Measurements from ENCODE around the gene CACNG1. TPM values are rescaled to one million over a fixed set of nuclear protein-coding genes. Genes with fewer than 3 reads are reported as not detected.

Gene CACNG1
- total and polyA plus RNA-seq, 2 of the 4 experiments (the other 2 are of a cell fraction) = not detected

DNA sequence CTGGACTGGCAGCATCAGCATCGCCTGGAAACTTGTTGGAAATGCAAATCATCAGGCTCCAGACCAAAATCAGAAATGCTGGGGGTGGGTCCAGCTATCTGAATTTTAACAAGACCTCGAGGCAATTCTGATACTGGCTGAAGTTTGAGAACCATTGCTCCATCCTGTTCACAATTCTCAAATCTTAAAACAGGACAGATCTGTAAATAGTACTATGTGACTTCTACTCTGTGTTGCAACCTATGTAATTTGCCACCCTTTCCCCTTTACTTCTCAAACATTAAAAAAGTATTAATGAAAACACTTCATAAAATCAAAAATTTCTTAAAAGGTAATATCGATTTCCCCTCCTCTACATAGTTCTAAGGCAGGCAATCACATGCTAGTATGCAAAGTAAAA is 28.5 kb downstream of the CACNG1 start:
- Histone ChIP-seq H3K9me3 (ENCODE audit: control insufficient read depth, insufficient read depth, low read length) (no peaks in the 10 kb centered on the region), H3K4ac (ENCODE audit: low read depth, low read length) (no peak overlapping the region), H2BK120ac (ENCODE audit: low read depth, low read length) (no peak overlapping the region), H2BK15ac (ENCODE audit: low read depth, low read length) (no peak overlapping the region), H4K5ac (ENCODE audit: low read depth, low read length) (no peak overlapping the region), H3K14ac (replicated peaks; ENCODE audit: low read depth, low read length) (no peak overlapping the region), H2BK5ac (ENCODE audit: low read depth, low read length, poor library complexity, severe bottlenecking) (no peak overlapping the region), H3K4me2 (ENCODE audit: low read depth, low read length) (no peak overlapping the region), H3K36me3 (ENCODE audit: control insufficient read depth, insufficient read depth, low read length) (peaks cover 7% of the 10 kb centered on the region), H4K20me1 (ENCODE audit: insufficient read depth, low read length) (no peaks in the 10 kb centered on the region), H3K23ac (ENCODE audit: low read depth, low read length) (no peak overlapping the region), H2AFZ (replicated peaks; ENCODE audit: low read length, poor library complexity) (no peak overlapping the region), H3K4me3 (ENCODE audit: insufficient read depth, low read depth, low read length) (no peak overlapping the region), H3K4me1 (ENCODE audit: control insufficient read depth, insufficient read depth, low read length) (no peaks in the 10 kb centered on the region), H3K27me3 (ENCODE audit: control insufficient read depth, insufficient read depth, low read length) (no peaks in the 10 kb centered on the region), H3K18ac (ENCODE audit: low read depth, low read length) (no peak overlapping the region), H4K91ac (ENCODE audit: insufficient read depth, low read depth, low read length) (no peak overlapping the region), H3K9ac (ENCODE audit: low read depth, low read length) (no peak overlapping the region), H2AK9ac (replicated peaks; ENCODE audit: low read depth, low read length, poor library complexity) (no peak overlapping the region), H2AK5ac (ENCODE audit: low read depth, low read length) (no peak overlapping the region), H2BK20ac (ENCODE audit: low read depth, low read length) (no peak overlapping the region), H4K8ac (ENCODE audit: low read depth in 2 of 2, low read length in 2 of 2) (no peak overlapping the region), H3K79me1 (ENCODE audit: low read depth in 1 of 2, low read length in 2 of 2) (no peaks in the 10 kb centered on the region; a peak in 1 of 4 replicates), H3K9me1 (ENCODE audit: insufficient read depth, low read length) (0 out of 2 replicates have a peak, but pooled peaks cover 2% of the 10 kb centered on the region), H3K27ac (ENCODE audit: insufficient read depth, low read length) (no peak overlapping the region), H3K56ac (ENCODE audit: extremely low read depth, insufficient read depth, low read length) (no peak overlapping the region)
- WGBS, 2 experiments (ENCODE audit: extremely low coverage in 2 of 2, insufficient read length in 1 of 2) = no CpG with 5 or more reads among the region's 3 CpGs
- no peak for TF ChIP-seq MAZ (IDR thresholded peaks at IDR 0.05; ENCODE audit: borderline replicate concordance, low read depth, low read length)
- TF ChIP-seq MXI1 (IDR thresholded peaks at IDR 0.05; ENCODE audit: borderline replicate concordance, low read depth, low read length) = no peak
- TF ChIP-seq, protein P1, sequence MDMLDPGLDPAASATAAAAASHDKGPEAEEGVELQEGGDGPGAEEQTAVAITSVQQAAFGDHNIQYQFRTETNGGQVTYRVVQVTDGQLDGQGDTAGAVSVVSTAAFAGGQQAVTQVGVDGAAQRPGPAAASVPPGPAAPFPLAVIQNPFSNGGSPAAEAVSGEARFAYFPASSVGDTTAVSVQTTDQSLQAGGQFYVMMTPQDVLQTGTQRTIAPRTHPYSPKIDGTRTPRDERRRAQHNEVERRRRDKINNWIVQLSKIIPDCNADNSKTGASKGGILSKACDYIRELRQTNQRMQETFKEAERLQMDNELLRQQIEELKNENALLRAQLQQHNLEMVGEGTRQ (IDR thresholded peaks at IDR 0.05; ENCODE audit: low read depth, low read length) = no peak
- TF ChIP-seq RCOR1 (IDR thresholded peaks at IDR 0.05; ENCODE audit: insufficient replicate concordance, low read length) = no peak
- TF ChIP-seq, protein P2, sequence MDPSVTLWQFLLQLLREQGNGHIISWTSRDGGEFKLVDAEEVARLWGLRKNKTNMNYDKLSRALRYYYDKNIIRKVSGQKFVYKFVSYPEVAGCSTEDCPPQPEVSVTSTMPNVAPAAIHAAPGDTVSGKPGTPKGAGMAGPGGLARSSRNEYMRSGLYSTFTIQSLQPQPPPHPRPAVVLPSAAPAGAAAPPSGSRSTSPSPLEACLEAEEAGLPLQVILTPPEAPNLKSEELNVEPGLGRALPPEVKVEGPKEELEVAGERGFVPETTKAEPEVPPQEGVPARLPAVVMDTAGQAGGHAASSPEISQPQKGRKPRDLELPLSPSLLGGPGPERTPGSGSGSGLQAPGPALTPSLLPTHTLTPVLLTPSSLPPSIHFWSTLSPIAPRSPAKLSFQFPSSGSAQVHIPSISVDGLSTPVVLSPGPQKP (IDR thresholded peaks at IDR 0.05; ENCODE audit: borderline replicate concordance, low read depth, low read length) = no peak
- TF ChIP-seq MAFK (IDR thresholded peaks at IDR 0.05; ENCODE audit: low read depth, low read length) = no peak
- TF ChIP-seq SMC3 (IDR thresholded peaks at IDR 0.05; ENCODE audit: low read depth, low read length) = no peak
- no peak for TF ChIP-seq CHD1 (IDR thresholded peaks at IDR 0.05; ENCODE audit: low read depth, low read length)
- TF ChIP-seq, protein P3, sequence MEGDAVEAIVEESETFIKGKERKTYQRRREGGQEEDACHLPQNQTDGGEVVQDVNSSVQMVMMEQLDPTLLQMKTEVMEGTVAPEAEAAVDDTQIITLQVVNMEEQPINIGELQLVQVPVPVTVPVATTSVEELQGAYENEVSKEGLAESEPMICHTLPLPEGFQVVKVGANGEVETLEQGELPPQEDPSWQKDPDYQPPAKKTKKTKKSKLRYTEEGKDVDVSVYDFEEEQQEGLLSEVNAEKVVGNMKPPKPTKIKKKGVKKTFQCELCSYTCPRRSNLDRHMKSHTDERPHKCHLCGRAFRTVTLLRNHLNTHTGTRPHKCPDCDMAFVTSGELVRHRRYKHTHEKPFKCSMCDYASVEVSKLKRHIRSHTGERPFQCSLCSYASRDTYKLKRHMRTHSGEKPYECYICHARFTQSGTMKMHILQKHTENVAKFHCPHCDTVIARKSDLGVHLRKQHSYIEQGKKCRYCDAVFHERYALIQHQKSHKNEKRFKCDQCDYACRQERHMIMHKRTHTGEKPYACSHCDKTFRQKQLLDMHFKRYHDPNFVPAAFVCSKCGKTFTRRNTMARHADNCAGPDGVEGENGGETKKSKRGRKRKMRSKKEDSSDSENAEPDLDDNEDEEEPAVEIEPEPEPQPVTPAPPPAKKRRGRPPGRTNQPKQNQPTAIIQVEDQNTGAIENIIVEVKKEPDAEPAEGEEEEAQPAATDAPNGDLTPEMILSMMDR (conservative IDR thresholded peaks at IDR 0.05; ENCODE audit: low read depth, low read length) = no peak
- TF ChIP-seq POLR2A (IDR thresholded peaks at IDR 0.05; ENCODE audit: low read depth, low read length) = no peak
- TF ChIP-seq BHLHE40 (IDR thresholded peaks at IDR 0.05; ENCODE audit: low read depth, low read length) = no peak
- TF ChIP-seq RAD21 (IDR thresholded peaks at IDR 0.05; ENCODE audit: low read length) = no peak
- no peak for TF ChIP-seq RFX5 (IDR thresholded peaks at IDR 0.05; ENCODE audit: low read depth, low read length)
- no peak for TF ChIP-seq CEBPB (IDR thresholded peaks at IDR 0.05; ENCODE audit: low read depth, low read length)
- DNase-seq = no peak
- dilution Hi-C loops (cut with HindIII; ENCODE audit: low sequenced_read_pairs, unreplicated experiment) = no loop called here
- ChIA-PET POLR2A (ENCODE audit: unreplicated experiment) (interaction anchor here (0.6 kb wide), 1 partner anchor 10 kb away, joined by 7 read pairs; no protein-coding TSS in a partner anchor), CTCF (no interaction called here)
- in situ Hi-C loops (cut with MboI; ENCODE audit: low sequenced_read_pairs) = no loop called here
- intact Hi-C loops (cut with micrococcal nuclease) = loop anchor here (2.0 kb wide), 1 partner anchor 16 kb away; no protein-coding TSS in a partner anchor
- no TSS peak for BruUV-seq (replicated peaks)
- ATAC-seq (ENCODE audit: low read depth) = no peak

Measured in IMR-90 (cell line).